K562 (cell line): ENCODE data around the gene MLH1. TPM values are rescaled to one million over a fixed set of nuclear protein-coding genes. Genes with fewer than 3 reads are reported as not detected.
A peak's percentile ranks its signal among the peaks of the same experiment; 100 is the strongest.

Source experiments
- ATAC-seq: fragments of 200-7000 bp; cut with Tn5 transposase; 3 replicates; pipeline ENCODE4 v1.9.1; 2020; ENCODE audit warnings: moderate library complexity
- BruUV-seq: library from RNA; stranded (reverse); fragments of 400-500 nt; replicated peaks from 2 replicates; lab custom pipeline; 2021; lab: Mats Ljungman, UMichigan
- CTCF ChIA-PET: fragments of 300-600 bp; formaldehyde crosslinking; extraction: SDS; loops from one replicate; lab custom pipeline; 2021; ENCODE audit warnings: low intra/inter-chr PET ratio; lab: Yijun Ruan, JAX
- POLR2A ChIA-PET: fragments of 300-600, 350-650 bp; sonication (Branson Sonifier 250); formaldehyde crosslinking; extraction: SDS; loops from one replicate; lab custom pipeline; 2021; ENCODE audit warnings: antibody characterized with exemption, inconsistent platforms; lab: Yijun Ruan, JAX
- DNase-seq, 4 experiments: peaks; one replicate each; pipeline versions ENCODE4 v3.0.0 to v3.0.0-alpha.2; 2011 to 2018; ENCODE audit warnings: low spot score in 3 of 4, mixed read lengths in 3 of 4; ENCODE audit errors: extremely low read depth in 1 of 4
- FAIRE-seq: peaks from 2 replicates; lab custom pipeline; 2011; peaks lifted over from hg19 to GRCh38; lab: Jason Lieb, UNC
- H2AFZ ChIP-seq: 2 replicates; pipeline ENCODE4 v1.6.0; 2011; ENCODE audit warnings: low read depth, low read length, control low read depth, inconsistent platforms
- H3K27ac ChIP-seq: fragments of 200-600 bp; 3 replicates; pipeline ENCODE4 v1.8.0; 2011; ENCODE audit warnings: low read depth, mild to moderate bottlenecking, control low read depth, inconsistent platforms, low read length, moderate library complexity, mixed read lengths; ENCODE audit errors: extremely low read depth
- H3K27me3 ChIP-seq, 2 experiments: fragments of 300-600 bp in 1 of 2; 2 replicates in 1 of 2; 3 replicates in 1 of 2; pipeline versions ENCODE4 v1.6.0 to v1.8.0; 2011; ENCODE audit warnings: inconsistent platforms in 2 of 2, low read length in 2 of 2, mild to moderate bottlenecking in 1 of 2, mixed read lengths in 1 of 2, moderate library complexity in 1 of 2; ENCODE audit not compliant: control insufficient read depth in 2 of 2, insufficient read depth in 2 of 2
- H3K36me3 ChIP-seq: fragments of 300-600 bp; 3 replicates; pipeline ENCODE4 v1.8.0; 2011; ENCODE audit warnings: mild to moderate bottlenecking, low read length, inconsistent platforms; ENCODE audit not compliant: control insufficient read depth, insufficient read depth
- H3K4me1 ChIP-seq, 2 experiments: fragments of 200-600 bp in 1 of 2; replicated peaks in 1 of 2; 2 replicates in 1 of 2; 3 replicates in 1 of 2; pipeline versions ENCODE4 v1.5.1 to v1.8.0; 2011; ENCODE audit warnings: inconsistent platforms in 2 of 2, low read length in 2 of 2, mild to moderate bottlenecking in 1 of 2, mixed read lengths in 1 of 2, moderate library complexity in 1 of 2; ENCODE audit not compliant: control insufficient read depth in 2 of 2, insufficient read depth in 2 of 2
- H3K4me2 ChIP-seq: 2 replicates; pipeline ENCODE4 v1.6.1; 2011; ENCODE audit warnings: low read length, control low read depth, inconsistent platforms, mixed read lengths; ENCODE audit not compliant: insufficient read depth
- H3K4me3 ChIP-seq: fragments of 200-600 bp; sonication (generic), shearing (Covaris generic); 2 replicates; pipeline ENCODE4 v1.5.1; 2016; ENCODE audit warnings: control low read depth, inconsistent platforms
- H3K79me2 ChIP-seq: fragments of 200-600 bp; 3 replicates; pipeline ENCODE4 v1.8.0; 2011; ENCODE audit warnings: low read length, inconsistent platforms; ENCODE audit not compliant: control insufficient read depth, insufficient read depth
- H3K9ac ChIP-seq, 2 experiments: 2 replicates each; pipeline versions ENCODE4 v1.6.0 to v1.6.1; 2011; ENCODE audit warnings: low read depth in 2 of 2, low read length in 2 of 2, control low read depth in 1 of 2, inconsistent platforms in 1 of 2, mild to moderate bottlenecking in 1 of 2, mixed read lengths in 1 of 2; ENCODE audit not compliant: insufficient read depth in 1 of 2
- H3K9me1 ChIP-seq: one replicate; pipeline ENCODE4 v1.6.0; 2011; ENCODE audit warnings: inconsistent platforms, mild to moderate bottlenecking, low read length, moderate library complexity; ENCODE audit not compliant: control insufficient read depth, insufficient read depth
- H3K9me3 ChIP-seq: replicated peaks from 2 replicates; pipeline ENCODE4 v1.5.1; 2011; ENCODE audit warnings: low read depth, low read length, inconsistent platforms; ENCODE audit not compliant: control insufficient read depth, insufficient read depth
- H4K20me1 ChIP-seq: replicated peaks from 2 replicates; pipeline ENCODE4 v1.6.1; 2011; ENCODE audit warnings: low read length, inconsistent platforms, mixed read lengths; ENCODE audit not compliant: control insufficient read depth, insufficient read depth
- ARHGAP35 ChIP-seq: fragments of 450-650 bp; IDR thresholded peaks from 2 replicates; pipeline ENCODE4 v1.6.1; 2018; ENCODE audit not compliant: partially characterized antibody
- BRD9 ChIP-seq: fragments of 450-650 bp; IDR thresholded peaks from 2 replicates; pipeline ENCODE4 v1.6.1; 2018; ENCODE audit warnings: low read depth; ENCODE audit not compliant: partially characterized antibody
- CSDE1 ChIP-seq, 2 experiments: fragments of 450-650 bp; IDR thresholded peaks; 2 replicates each; pipeline ENCODE4 v1.6.1; 2016; ENCODE audit warnings: mild to moderate bottlenecking in 1 of 2
- FOXP1 ChIP-seq: sonication (generic); formaldehyde crosslinking; IDR thresholded peaks from 2 replicates; pipeline ENCODE4 v1.8.0; 2022; ENCODE audit warnings: mild to moderate bottlenecking, missing genetic modification reagents
- GABPA ChIP-seq: fragments of 200-800 bp; sonication (Bioruptor generic); conservative IDR thresholded peaks from 2 replicates; pipeline ENCODE4 v1.6.1; 2016; ENCODE audit warnings: low read depth, missing genetic modification characterization, missing compliant biosample characterization
- KLF16 ChIP-seq: IDR thresholded peaks from 2 replicates; pipeline ENCODE4 v1.6.1; 2016; ENCODE audit warnings: antibody characterized with exemption
- MAFG ChIP-seq: fragments of 450-650 bp; conservative IDR thresholded peaks from 2 replicates; pipeline ENCODE4 v1.6.1; 2016; ENCODE audit warnings: missing genetic modification characterization, missing compliant biosample characterization
- MEIS2 ChIP-seq: fragments of 450-650 bp; IDR thresholded peaks from 2 replicates; pipeline ENCODE4 v1.6.1; 2014; ENCODE audit warnings: mild to moderate bottlenecking; ENCODE audit not compliant: partially characterized antibody
- MTF1 ChIP-seq: fragments of 250-450 bp; sonication (Bioruptor Pico); IDR thresholded peaks from 2 replicates; pipeline ENCODE4 v1.9.0; 2021; ENCODE audit warnings: moderate library complexity, mild to moderate bottlenecking, inconsistent platforms, borderline replicate concordance
- MYBL2 ChIP-seq, 2 experiments: fragments of 450-650 bp in 1 of 2; sonication (generic) in 1 of 2; formaldehyde crosslinking in 1 of 2; IDR thresholded peaks; 2 replicates each; pipeline versions ENCODE4 v1.6.1 to v1.8.1; 2017 to 2022; ENCODE audit warnings: borderline replicate concordance in 1 of 2, inconsistent platforms in 1 of 2, low read depth in 1 of 2, mild to moderate bottlenecking in 1 of 2, missing genetic modification reagents in 1 of 2, moderate library complexity in 1 of 2
- NFE2L1 ChIP-seq: fragments of 450-650 bp; IDR thresholded peaks from 2 replicates; pipeline ENCODE4 v1.6.1; 2016; ENCODE audit warnings: missing genetic modification characterization, low read depth, mild to moderate bottlenecking, missing compliant biosample characterization, moderate library complexity, borderline replicate concordance
- PHB ChIP-seq: fragments of 250-450 bp; sonication (Bioruptor Pico); IDR thresholded peaks from 2 replicates; pipeline ENCODE4 v1.5.0; 2021
- SREBF1 ChIP-seq: fragments of 150-350 bp; IDR thresholded peaks from 2 replicates; pipeline ENCODE4 v1.6.1; 2014; ENCODE audit warnings: antibody characterized with exemption, low read depth, low read length, borderline replicate concordance
- STAT5B ChIP-seq: fragments of 250-450 bp; sonication (Bioruptor Pico); IDR thresholded peaks from 2 replicates; pipeline ENCODE4 v1.8.0; 2021; ENCODE audit warnings: mild to moderate bottlenecking, inconsistent platforms
- TAF7 ChIP-seq: fragments of 450-650 bp; IDR thresholded peaks from 2 replicates; pipeline ENCODE4 v1.6.1; 2016; ENCODE audit warnings: missing genetic modification characterization, missing compliant biosample characterization
- TEAD2 ChIP-seq: fragments of 450-650 bp; IDR thresholded peaks from 2 replicates; pipeline ENCODE4 v1.6.1; 2016; ENCODE audit warnings: missing genetic modification characterization, control low read depth, missing compliant biosample characterization
- WGBS: fragments of 100-300 bp; shearing (Covaris generic); methylation state at CpG from one replicate; pipeline ENCODE4 v1.1.6; 2016; ENCODE audit warnings: low coverage, mixed read lengths; ENCODE audit not compliant: insufficient coverage; ENCODE audit errors: missing lambda C conversion rate; 5-methylcytosine and 5-hydroxymethylcytosine counted together
- in situ Hi-C: fragments of 300-500 bp; cut with MboI; formaldehyde crosslinking; loops from 4 replicates; pipeline ENCODE4 v1.15.0; 2018; ENCODE audit warnings: inconsistent platforms, mixed read lengths
- intact Hi-C: fragments of 100-400 bp; cut with micrococcal nuclease; formaldehyde crosslinking; loops from 2 replicates; pipeline ENCODE4 v1.14.2; 2022
- polyA plus RNA-seq, 8 experiments: library from polyadenylated mRNA; depleted of rRNA in 4 of 8; stranded (reverse) in 5 of 8; unstranded in 3 of 8; fragments of >200 nt; fragmentation: Nextera tagmentation in 2 of 8; fragmentation: Illumina TruSeq in 1 of 8; extraction: Ambion mirVana in 2 of 8; extraction: Trizol in 1 of 8; gene quantifications; 2 replicates each; pipeline versions ENCODE4 v1.2.1 to v1.2.3, GENCODE V29; 2011 to 2014; ENCODE audit warnings: inconsistent platforms in 1 of 8, missing spikeins in 1 of 8
- total RNA-seq, 7 experiments: library from RNA; depleted of rRNA in 6 of 7; stranded (reverse); fragments of >200 nt in 6 of 7; fragmentation: Illumina TruSeq in 2 of 7; extraction: Trizol in 2 of 7; gene quantifications; 2 replicates each; pipeline versions ENCODE4 v1.2.1 to v1.2.3, GENCODE V29; 2011 to 2021; ENCODE audit warnings: low replicate concordance in 1 of 7

MLH1 gene
- total and polyA plus RNA-seq, 9 of the 15 experiments (the other 6 are each of a cell fraction or from before 2014, with no cell fraction given): 76.4 to 155 (median 117) TPM

GRCh38 chr3:37058117-37058516 lies 64.8 kb downstream of the MLH1 start (continued):
- no peak for TF ChIP-seq MEIS2
- TF ChIP-seq KLF16: no peak
- no peak for TF ChIP-seq MYBL2 (IDR thresholded peaks at IDR 0.05; ENCODE audit: low read depth)
- no peak for TF ChIP-seq MYBL2 (CRISPR knock-in tag; IDR thresholded peaks at IDR 0.05; ENCODE audit: borderline replicate concordance)
- TF ChIP-seq NFE2L1 (tag): no peak
- TF ChIP-seq GABPA (tag): no peak
- peak; percentile 52 for TF ChIP-seq MAFG (tag)
- TF ChIP-seq STAT5B (CRISPR knock-in tag): no peak
- TF ChIP-seq TAF7: no peak
- no peak for TF ChIP-seq SREBF1
- TF ChIP-seq MTF1 (CRISPR knock-in tag): no peak

- in situ Hi-C loops: no loop called here
- POLR2A ChIA-PET: interaction anchor here (1.2 to 1.4 kb wide), 2 partner anchors 9 to 20 kb away, joined by 4 to 5 read pairs; no protein-coding TSS in a partner anchor
- Histone ChIP-seq H3K9ac (no peak overlapping the region), H3K9me3 (no peaks in the 10 kb centered on the region), H3K27me3 (no peaks in the 10 kb centered on the region), H3K4me3 (no peak overlapping the region), H4K20me1 (no peaks in the 10 kb centered on the region), H3K79me2 (no peaks in the 10 kb centered on the region), H3K9me1 (no peaks in the 10 kb centered on the region), H3K4me2 (no peak overlapping the region), H3K27ac (no peak overlapping the region), H2AFZ (no peak overlapping the region), H3K4me1 (no peaks in the 10 kb centered on the region), H3K36me3 (peaks cover 37% of the 10 kb centered on the region)
- DNase-seq (no peak), FAIRE-seq (no peak), ATAC-seq (no peak)
- intact Hi-C loops: no loop called here
- 80% methylated on average over 3 of the region's 3 CpGs for WGBS
- TF ChIP-seq TEAD2 (tag) (no peak), ARHGAP35 (no peak), CSDE1 (IDR thresholded peaks at IDR 0.05) (no peak), BRD9 (no peak), PHB (CRISPR knock-in tag) (no peak), FOXP1 (CRISPR knock-in tag) (no peak)
- CTCF ChIA-PET: no interaction called here
- BruUV-seq: no TSS peak
Measured at GRCh38 chr3:37064747-37065146, 71.4 kb downstream of the MLH1 start.
